ENCODE data around the gene MLLT3.

GRCh38 chr9:20570087-20570486 lies 52.2 kb downstream of the MLLT3 start:
- TF ChIP-seq CTCF (IDR thresholded peaks at IDR 0.05) (no peak), POLR2A (IDR thresholded peaks at IDR 0.05) (no peak), POLR2AphosphoS5 (IDR thresholded peaks at IDR 0.05) (no peak)

All from prostate gland (tissue), 2 donors.